HepG2 (cell line): Measurements from ENCODE around the gene OLR1.

Experiments
- CEBPG ChIP-seq: IDR thresholded peaks from 2 replicates; pipeline ENCODE4 v1.6.1; 2016
- CTCF ChIP-seq: sonication (generic); formaldehyde crosslinking; IDR thresholded peaks from 2 replicates; pipeline ENCODE4 v1.5.0; 2020; ENCODE audit warnings: mild to moderate bottlenecking, missing genetic modification reagents, moderate library complexity
- HMG20A ChIP-seq: IDR thresholded peaks from 2 replicates; pipeline ENCODE4 v1.6.1; 2016; ENCODE audit warnings: borderline replicate concordance
- NFYC ChIP-seq: IDR thresholded peaks from 2 replicates; pipeline ENCODE4 v1.6.1; 2016; ENCODE audit warnings: missing genetic modification reagents, missing compliant biosample characterization
- ZNF503 ChIP-seq: sonication (generic); formaldehyde crosslinking; IDR thresholded peaks from 2 replicates; pipeline ENCODE4 v1.4.0; 2020; ENCODE audit warnings: missing genetic modification reagents

GRCh38 chr12:10126413-10126812, 45.5 kb downstream of the OLR1 start:
- TF ChIP-seq CEBPG: no peak
- TF ChIP-seq ZNF503 (CRISPR knock-in tag): no peak
- no peak for TF ChIP-seq NFYC (CRISPR knock-in tag)
- no peak for TF ChIP-seq HMG20A (CRISPR knock-in tag)
- TF ChIP-seq CTCF (CRISPR knock-in tag): no peak
